ENCODE data around the gene FGF3.

The FGF3 gene

DNA sequence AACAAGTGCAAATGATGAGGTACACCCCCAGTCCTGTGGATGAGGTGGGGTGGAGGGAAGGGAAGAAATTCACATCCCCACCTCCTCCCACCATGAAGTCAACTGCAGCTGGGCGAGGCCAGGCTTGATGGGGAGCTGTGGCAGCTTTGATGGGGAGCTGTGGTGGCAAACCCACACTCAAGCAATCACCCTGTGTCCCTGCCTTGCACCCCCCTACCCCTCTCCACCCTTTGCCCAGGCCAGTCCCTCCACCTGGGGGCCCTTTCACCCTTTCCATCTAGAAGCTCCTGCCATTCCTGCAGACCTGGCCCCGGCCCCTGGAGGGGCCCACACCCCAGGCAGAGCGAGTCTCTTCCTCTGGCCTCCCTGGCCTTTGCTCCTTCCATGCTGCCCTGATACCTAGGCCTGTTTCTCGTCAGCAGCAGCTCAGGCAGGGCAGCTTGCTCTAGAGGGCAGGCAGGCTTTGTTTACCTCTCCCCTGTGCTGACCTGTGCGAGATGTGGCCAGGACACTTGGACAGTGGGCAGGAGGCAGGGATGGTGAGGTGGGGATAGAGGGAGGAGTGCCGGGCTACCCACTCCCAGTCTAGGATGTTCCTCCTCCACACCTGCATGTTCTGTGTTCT, 4.5 kb upstream of the FGF3 start:
- DNase-seq: no peak

DNA sequence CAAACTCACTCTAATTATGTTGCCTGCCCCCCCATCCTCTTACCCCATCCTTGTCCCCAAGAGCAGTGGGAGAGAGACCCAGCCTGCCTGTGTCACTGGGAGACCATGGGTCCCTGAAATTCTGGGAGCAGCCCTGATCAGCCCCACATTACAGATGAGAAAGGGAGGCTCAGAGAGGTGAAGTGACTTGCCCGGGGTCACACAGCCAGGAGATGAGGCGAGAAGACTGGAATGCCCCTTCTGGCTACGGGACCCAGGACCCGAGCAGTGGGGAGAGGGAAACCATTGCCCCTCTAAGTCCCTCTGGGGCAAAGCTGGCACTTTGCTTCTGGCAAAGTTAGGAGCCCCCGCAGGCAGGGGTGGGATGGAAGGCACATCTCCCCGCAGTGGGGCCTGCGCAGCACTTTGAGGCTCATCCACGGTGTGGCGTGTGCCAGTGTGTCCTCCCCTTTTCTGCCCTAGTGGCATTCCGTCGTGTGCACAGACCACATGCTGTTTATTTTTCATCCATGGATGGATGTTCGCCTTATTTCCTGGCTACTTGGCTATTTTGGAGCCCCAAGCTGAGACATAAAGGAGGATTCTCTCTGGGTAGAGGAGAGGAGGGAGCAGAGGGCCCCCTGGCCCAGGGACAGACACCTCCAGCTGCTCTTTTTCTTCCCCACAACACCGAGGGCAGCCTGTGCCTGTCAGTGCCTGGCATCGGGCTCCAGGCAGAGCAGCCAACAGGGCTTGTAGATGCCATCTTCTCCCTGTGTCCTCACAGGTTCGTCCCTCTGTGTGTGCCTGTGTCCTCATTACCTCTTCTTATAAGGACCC, 3.7 kb upstream of the FGF3 start:
- no peak for DNase-seq

DNA sequence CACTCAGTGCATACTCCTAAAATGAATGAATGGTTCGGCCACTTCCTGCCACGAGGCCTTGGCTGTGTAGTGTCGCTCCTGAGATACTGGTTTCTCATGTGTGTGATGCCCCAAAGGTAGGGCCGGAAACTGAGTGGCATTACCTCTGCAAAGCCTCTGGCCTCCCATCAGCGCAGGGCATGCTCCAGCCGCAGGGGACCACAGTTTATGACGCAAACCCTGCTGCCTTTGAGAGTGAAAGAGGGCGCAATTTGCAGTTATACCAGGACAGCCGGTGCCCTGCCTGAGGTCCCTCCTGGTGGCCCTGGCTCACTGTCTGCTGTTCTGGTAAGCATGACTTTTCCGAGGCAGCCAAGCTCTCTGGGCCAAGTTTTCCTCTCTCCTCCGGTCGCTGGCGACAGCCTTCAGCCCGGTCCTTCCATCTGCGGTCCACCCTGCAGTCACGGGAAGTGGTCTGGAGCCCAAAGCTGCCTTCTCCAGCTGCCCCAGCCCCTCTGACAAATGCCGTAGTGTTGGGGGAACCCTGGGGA, 2.4 kb upstream of the FGF3 start:
- DNase-seq: no peak

DNA sequence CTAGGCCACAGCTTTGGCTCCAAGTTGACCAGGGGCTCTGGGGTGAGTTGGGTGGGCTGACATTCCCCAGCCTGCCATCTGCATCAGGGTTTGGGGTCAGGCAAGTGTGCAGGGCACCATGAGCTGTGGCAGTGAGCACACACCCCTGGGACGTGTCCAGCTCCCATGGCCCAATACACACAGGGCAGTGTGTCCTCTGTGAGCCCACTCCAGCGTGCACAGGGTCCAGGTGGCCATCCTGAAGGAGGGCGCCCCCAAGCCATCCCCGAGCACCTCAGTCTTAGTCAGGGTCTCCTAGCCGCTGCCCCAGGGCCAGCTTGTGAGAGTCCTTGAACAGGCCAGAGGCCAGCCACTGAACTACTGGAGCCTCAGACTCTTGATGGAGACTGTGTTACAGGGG, 1.2 kb upstream of the FGF3 start:
- DNase-seq: no peak

DNA sequence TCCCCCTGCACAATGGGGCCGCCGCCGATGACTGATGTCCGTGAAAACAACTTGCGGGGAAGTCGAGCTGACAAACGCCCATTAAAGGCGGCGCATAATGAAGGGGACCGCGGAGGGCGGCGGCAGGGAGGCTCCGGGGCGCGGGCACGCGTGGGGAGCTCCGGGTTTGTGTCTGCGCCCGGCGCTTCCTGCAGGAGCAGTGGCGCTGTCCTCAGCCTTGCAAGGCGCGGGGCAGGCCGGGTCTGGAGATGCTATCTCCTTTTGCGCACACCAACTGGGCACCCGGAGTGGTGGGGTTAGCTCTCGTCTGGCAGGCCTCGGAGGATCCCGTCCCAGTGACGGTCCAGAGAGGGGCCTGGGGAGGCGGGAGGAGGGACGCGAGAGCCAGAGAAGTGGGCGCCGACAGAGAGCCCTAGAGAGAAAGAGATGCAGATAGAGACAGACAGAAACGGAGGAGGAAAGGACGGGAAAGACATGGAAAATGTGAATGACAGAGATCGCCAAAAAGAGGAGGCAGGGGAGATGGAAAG, 390 bp upstream of the FGF3 start:
- DNase-seq: no peak

DNA sequence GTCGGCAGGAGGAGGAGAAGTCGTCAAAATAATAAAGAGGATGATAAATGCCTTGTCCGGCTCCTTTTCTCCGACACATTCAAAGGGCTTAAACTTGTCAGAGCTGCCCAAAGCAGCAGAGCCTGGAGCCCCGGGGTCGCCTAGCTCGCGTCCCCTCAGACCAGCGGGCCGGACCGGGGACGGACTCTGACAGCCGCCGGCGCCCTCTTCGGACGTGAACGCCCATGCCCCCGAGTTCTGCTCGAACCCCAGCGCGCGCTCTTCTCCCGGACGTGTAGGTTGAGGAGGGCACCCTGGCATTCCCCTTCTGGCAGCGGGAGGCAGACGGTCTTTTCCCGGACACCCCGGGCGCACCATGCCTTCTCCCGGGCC, 999 bp downstream of the FGF3 start:
- no peak for DNase-seq

DNA sequence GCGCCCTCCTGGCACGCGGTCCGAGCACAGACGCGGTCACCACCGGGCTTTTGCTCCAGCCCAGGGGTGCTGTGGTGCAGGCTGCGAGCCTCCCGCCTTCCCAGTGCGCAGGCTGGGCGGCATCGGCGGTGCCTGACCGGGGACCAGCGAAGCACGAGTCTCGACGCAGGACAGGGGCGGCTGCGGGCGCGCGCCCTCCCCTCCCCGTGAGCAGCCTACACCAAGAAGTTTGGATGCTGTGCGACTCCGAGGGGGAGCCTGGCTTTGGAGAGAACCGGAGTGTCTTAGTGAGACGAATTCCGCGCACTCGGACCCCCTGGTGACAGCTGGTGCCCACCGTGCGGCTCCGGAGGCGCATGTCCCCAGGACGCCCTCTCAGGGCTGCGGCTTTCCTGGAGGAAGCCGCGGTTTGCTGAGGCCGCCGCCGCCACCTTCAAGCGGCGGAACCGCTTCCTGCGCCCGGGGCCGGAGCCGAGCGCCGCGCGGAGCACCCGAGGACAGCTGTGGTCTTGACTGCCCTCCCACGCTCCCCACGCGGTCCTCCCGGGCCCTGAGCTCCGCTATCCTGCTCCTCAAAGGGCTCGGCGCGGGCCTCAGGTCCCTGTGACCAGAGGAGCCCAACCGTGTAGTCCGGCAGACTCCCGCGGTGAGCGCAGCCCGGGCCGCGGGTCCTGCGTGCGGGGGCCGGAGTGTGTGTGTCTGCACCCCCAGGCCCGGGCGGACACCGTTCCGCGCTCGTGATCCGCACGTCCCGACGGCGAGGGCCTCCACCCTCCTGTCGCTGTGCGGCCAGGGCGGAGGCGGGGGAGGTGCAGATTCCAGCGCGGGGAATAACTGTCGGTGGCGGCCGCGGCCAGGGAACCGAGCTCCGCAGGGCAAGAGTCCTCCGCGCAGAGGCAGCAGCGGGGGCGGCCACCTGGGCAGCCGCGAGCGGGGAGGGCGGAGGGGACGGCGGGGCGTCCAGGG, 1.7 kb downstream of the FGF3 start:
- DNase-seq: no peak

DNA sequence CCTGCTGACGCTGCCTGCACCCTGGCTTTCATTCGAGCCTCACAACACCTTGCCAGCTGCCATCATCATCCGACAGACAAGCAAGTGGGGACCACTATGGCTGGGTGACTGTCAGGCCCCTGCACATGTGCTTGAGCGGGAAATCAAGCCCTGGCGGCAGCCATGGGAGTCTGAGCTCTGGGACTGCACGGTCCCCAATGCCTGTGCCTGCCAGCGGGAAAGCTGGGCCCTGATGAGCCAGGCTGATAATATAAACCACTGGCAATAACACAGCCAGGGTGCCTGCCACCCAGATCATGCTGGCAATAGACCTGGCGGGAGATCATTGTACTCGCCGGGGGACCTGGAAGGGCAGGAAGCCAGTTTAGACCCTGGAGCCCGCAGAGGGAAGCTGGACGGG, 2.5 kb downstream of the FGF3 start:
- no peak for DNase-seq

DNA sequence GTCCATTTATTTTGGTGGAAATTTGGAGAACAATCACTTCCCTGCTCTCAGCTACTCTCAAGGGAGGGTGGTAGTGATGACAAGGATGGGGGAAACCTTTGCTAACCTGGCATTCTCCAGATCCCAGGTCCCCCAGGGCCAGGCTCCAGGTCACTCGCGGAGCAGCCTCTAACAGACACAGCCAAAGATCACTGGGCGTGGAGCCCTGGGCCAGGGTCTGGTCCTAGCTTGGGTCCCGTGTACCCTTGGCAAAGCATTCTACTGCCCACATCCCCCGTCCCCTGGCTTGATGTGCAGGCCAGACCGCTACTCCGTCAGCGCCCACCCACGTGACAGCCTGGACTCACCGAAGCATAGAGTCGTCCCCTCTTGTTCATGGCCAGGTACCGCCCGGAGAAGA, 3.2 kb downstream of the FGF3 start:
- no peak for DNase-seq

DNA sequence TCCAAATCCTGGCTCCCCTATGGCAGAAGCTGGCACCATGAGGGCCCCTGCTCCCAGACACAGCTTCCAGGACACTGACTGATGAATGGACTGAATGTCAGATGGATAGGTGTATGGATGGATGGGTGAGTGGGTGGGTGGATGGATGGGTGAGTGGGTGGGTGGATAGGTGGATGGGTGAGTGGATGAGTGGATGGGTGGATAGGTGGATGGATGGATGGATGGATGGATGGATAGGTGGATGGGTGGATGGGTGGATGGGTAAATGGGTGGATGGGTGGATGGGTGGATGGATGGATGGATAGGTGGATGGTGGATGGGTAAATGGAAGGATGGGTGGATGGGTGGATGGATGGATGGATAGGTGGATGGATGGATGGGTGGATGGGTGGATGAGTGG, 4.3 kb downstream of the FGF3 start:
- DNase-seq: no peak

DNA sequence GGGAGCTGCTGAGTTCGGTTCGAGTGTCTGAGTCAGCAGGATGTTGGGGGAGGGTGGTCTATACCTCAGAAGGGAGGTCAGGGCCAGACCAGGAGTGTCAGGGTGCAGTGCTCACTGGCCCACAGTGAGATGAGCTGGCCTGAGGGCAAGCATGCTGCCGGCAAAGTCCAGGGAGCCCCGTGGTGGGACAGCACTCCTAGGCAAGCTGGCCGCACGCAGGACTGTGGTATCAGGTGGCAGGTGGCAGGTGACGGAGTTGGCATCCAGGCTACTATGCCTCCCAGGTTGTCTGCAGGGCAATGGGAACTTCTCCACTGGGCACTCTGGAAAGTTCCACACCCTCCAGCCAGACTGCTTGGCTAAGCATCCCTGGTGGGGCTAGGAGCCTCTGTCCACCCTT, 4.8 kb downstream of the FGF3 start:
- DNase-seq: no peak

DNA sequence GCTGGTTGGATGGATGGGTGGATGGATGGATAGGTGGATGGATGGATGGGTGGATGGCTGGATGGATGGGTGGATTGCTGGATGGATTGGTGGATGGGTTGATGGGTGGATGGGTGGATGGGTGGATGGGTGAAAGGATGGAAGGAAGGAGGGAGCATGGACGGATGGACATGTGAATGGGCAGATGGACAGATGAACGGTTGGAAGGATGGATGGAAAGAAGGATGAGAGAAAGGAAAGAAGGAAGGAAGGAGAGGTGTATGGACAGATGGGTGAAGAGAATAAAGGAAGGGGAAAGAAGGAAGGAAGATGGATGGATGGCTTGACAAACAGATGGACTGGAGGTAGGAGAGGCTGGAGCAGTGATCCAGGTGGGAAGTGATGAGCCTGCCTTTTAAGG, 5.4 kb downstream of the FGF3 start:
- DNase-seq: no peak

DNA sequence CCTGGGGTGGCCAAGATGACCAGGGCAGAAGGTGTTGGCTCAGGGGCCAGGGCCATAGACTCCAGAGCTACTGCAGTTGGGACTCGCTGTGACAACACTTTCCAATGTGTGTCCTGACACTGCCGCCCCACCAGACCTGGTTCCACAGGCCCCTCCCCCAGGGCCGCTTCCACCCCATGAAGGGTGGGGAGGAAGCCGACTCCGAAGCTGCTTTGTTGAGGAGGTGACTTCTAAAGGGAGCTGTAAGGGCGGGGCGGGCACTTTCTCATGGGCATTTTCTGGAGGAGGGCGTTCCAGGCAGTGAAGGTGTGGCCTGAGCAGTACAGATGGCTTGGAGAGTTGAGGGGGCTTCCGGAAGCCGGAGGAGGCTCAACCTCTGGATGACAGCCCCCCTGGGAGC, 6.3 kb downstream of the FGF3 start:
- no peak for DNase-seq

DNA sequence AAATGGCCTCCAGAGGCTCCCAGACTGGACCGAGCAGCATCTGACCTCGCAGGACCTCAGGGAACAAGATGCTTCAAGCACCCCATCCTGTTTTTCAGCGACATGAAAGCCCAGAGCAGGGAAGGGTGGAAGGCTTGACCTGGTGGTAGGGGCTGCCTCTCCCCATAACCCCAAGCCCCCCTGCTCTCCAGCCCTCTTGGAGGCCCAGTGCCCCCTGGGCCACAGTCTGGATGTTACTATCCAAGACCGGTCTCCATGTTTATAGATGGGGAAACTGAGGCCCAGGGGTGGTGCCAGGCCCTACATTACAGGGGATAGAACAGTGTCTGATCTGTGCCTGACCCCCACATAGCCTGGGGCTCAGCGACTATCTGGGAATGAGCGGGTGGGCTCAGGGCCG, 7.0 kb downstream of the FGF3 start:
- DNase-seq: no peak

DNA sequence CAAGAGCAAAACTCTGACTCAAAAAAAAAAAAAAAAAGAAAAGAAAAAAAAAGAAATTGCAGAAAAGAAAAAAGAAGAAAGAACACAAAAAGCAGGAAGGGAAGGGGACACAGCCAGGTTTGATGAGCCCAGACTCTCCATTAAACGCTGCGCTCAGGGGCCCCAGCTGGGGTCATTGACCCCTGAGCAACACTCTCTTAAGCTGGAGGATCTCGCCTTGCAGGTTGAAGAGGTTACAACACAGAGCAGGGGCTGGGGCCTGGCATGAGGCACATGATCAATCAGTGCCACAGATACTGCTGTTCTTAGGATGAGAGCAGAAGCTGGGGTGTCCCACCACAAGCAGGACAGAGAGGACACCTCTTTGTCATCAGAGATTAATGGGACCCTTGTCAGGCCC, 7.8 kb downstream of the FGF3 start:
- DNase-seq: no peak

DNA sequence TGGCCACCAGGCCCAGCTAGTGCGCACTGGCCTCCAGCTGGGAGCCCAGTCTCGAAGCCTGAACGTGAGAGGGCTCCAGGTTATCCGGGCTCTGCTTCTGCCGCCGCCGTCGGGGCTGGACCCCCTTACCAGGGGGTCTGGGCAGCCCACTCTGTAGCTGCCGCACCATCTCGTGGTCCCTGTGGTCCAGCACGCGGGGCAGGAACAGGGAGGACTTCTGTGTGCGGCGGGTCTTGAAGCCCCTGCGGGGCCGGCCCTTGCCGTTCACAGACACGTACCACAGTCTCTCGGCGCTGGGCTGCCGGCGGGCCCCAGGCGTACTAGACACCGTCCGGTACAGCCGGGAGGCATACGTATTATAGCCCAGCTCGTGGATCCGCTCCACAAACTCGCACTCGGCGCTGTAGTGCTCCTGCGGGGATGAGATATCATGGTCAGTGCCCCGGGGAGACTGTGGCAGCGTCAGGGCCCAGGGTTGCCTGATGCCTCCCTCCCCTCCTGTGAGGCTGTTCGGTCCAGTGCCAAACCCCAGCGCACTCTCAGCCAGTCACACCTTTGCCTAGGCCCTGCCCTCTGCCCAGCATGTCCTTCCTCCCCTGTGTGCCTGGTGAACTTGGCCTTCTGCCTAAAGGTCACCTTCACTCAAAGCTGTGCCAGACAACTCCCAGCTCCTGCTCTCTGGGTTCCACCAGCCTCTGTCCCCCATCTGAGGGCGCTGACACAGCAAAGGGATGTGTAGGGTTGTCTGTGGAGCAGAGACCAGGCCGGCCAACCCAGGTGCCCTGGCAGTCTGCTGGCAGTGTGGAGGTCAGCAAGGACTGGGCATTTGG, 8.7 kb downstream of the FGF3 start:
- no peak for DNase-seq

DNA sequence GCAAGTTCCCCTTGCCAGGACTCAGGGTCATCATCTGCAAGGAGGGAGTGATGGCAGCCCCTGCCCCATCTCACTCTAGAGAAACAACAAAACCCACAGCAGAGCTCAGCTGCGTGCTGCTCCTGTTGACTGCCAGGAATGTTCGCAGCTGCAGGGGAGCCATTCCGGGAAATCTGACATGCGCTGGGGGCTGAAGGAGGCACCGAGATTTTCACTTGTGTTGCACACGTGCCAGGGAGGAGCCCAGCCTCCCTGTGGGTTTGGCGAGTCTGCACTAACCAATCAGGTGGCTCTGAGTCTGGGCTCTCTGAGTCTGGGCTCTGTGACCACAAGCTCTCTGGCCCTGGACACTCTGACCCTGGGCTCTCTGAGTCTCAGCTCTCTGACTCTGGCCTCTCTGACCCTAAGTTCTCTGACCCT, 10.5 kb downstream of the FGF3 start:
- DNase-seq: no peak

DNA sequence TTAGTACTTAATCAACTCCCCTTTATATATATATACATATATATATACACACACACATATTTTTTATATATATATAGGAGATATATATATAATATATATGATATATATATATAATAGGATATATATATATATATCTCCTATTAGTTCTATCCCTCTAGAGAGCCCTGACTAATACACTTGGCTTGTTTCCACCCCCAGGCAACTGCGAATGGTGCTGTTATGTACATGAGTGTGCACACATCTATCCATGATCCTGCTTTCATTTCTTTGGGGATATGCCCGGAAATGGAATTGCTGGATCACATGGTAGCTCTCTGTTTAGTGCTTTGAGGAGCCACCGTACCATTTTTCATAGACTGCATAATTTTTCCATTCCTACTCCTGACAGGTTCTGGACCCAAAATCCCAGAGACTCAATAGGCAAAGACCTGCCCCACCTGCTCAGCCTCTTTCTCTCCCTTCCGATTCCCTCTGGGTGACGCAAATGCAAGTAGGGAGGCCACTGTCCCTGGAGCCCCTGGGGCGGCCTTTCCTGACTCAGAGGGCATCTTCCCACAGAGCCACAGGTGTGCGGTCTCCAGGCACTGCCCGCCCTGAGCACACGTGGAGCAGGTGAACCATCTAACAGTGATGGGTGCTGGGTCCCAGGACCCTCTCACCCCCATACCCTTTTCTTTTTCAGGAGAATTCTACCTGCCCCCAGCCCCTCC, 12.0 kb downstream of the FGF3 start:
- DNase-seq: no peak

DNA sequence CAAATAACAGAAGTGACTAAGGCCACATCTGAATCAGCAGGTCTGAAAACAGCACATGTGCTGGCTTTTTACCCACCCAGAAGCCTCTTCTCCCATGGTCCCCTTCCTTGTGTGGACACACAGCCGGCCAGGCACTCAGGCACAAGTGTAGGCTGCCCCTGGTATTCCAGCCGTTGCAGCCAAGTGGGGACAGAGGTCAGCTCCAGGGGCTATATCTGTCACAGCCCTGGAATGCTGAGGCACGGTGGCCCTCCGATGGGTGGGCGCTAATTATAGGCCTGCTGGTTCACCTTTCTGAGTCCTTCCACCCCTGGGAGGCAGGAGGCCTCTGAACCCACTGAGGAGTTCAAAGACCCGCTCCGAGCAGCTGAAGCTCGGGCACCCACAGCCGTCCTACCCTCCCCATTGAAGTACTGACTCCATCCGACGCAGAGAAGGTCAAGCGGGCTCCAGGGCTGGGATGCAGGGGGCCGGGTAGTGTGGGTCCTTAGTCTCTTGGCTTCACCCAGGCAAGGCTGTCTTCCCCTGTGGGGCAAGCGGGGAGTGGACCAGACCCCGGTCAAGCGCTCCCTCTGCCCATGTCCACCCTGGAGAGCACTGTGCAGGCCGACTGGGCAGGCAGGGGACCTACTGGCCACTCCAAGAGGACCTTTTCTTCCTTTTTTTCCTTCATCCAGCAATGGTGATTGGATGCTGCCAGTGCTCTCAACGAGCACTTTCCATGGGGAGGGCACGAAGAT, 14.3 kb downstream of the FGF3 start:
- DNase-seq: no peak

DNA sequence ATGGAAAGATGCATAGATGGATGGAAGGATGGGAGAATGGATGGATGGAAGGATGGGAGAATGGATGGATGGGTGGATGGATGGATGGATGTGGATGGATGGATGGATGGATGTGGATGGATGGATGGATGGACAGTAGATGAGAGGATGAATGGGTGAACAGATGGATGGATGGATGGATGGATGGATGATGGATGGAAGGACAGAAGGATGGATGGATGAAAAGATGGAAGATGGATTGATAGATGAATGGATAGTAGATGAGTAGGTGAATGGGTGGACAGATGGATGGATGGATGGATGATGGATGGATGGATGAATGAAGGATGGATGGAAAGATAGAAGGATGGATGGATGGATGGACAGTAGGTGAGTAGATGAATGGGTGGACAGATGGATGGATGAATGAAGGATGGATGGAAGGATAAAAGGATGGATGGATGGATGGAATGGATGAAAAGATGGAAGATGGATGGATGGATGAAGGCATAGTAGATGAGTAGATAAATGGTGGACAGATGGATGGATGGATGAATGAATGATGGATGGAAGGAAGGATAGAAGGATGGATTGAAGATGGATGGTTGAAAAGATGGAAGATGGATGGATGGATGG, 15.5 kb downstream of the FGF3 start:
- DNase-seq: no peak
